ENCODE data around the gene PLEKHM2.

GRCh38 chr1:15720861-15721260 is 36.7 kb downstream of the PLEKHM2 start:
- TF ChIP-seq CTCF (IDR thresholded peaks at IDR 0.05), result no peak
- TF ChIP-seq POLR2A (IDR thresholded peaks at IDR 0.05), result no peak
- no peak for TF ChIP-seq EP300 (IDR thresholded peaks at IDR 0.05)

All from ovary (tissue), 3 donors.